Panc1 (cell line): ENCODE measurements around the gene AKT1. TPM values are rescaled to one million over a fixed set of nuclear protein-coding genes. Genes with fewer than 3 reads are reported as not detected.

Experiments
- ATAC-seq: fragments of 200-7000 bp; cut with Tn5 transposase; 2 replicates; pipeline ENCODE4 v1.9.1; 2020; ENCODE audit warnings: mild to moderate bottlenecking, moderate library complexity
- BruUV-seq: library from RNA; stranded (reverse); fragments of 400-500 nt; replicated peaks from 2 replicates; lab custom pipeline; 2021; lab: Mats Ljungman, UMichigan
- CTCF ChIA-PET: fragments of 300-600 bp; sonication (Branson Sonifier 250); formaldehyde crosslinking; loops from one replicate; lab custom pipeline; 2022; ENCODE audit warnings: antibody characterized with exemption; lab: Charles Lee
- POLR2A ChIA-PET: fragments of 300-600 bp; sonication (Branson Sonifier 250); formaldehyde crosslinking; loops from one replicate; lab custom pipeline; 2022; ENCODE audit warnings: antibody characterized with exemption; lab: Charles Lee
- DNase-seq: peaks from one replicate; pipeline ENCODE4 v3.0.0-alpha.2; 2010; ENCODE audit warnings: low read depth, low spot score
- H3K27ac ChIP-seq: 2 replicates; pipeline ENCODE4 v1.5.1; 2011; ENCODE audit warnings: mild to moderate bottlenecking, low read length, inconsistent platforms
- H3K27me3 ChIP-seq: fragments of 200-500 bp; sonication (Bioruptor generic); 2 replicates; pipeline ENCODE4 v1.6.0; 2014; ENCODE audit warnings: low read length, inconsistent platforms; ENCODE audit not compliant: control insufficient read depth, insufficient read depth
- H3K36me3 ChIP-seq: fragments of 200-500 bp; sonication (Bioruptor generic); 2 replicates; pipeline ENCODE4 v1.5.1; 2014; ENCODE audit warnings: inconsistent platforms, mild to moderate bottlenecking, low read length, moderate library complexity; ENCODE audit not compliant: control insufficient read depth, insufficient read depth
- H3K4me1 ChIP-seq: 2 replicates; pipeline ENCODE4 v1.5.1; 2011; ENCODE audit warnings: inconsistent platforms, mild to moderate bottlenecking, low read length, moderate library complexity; ENCODE audit not compliant: control insufficient read depth, insufficient read depth
- H3K4me3 ChIP-seq, 2 experiments: 2 replicates each; pipeline ENCODE4 v1.5.1; 2011 to 2012; ENCODE audit warnings: low read depth in 2 of 2, low read length in 2 of 2, mild to moderate bottlenecking in 2 of 2, inconsistent platforms in 1 of 2, moderate library complexity in 1 of 2
- H3K9me3 ChIP-seq: fragments of 200-500 bp; sonication (Bioruptor generic); 2 replicates; pipeline ENCODE4 v1.5.1; 2014; ENCODE audit warnings: low read depth, mild to moderate bottlenecking, inconsistent platforms, low read length, moderate library complexity; ENCODE audit not compliant: control insufficient read depth, insufficient read depth
- POLR2AphosphoS5 ChIP-seq: IDR thresholded peaks from 2 replicates; pipeline ENCODE4 v1.6.1; 2012; ENCODE audit warnings: mild to moderate bottlenecking, low read depth, low read length, moderate library complexity
- SIN3A ChIP-seq: IDR thresholded peaks from 2 replicates; pipeline ENCODE4 v1.6.1; 2012; ENCODE audit warnings: low read depth, mild to moderate bottlenecking, low read length, moderate library complexity, borderline replicate concordance; ENCODE audit not compliant: insufficient read depth
- TCF7L2 ChIP-seq: IDR thresholded peaks from 2 replicates; pipeline ENCODE4 v1.6.1; 2011; ENCODE audit warnings: mild to moderate bottlenecking, low read depth, low read length, inconsistent platforms
- in situ Hi-C: cut with HindIII; loops from 2 replicates; pipeline ENCODE4 v1.10.0; 2016; ENCODE audit warnings: low sequenced_read_pairs, low pct_unique_long_range_greater_than_20kb
- intact Hi-C: fragments of 100-400 bp; cut with micrococcal nuclease; formaldehyde crosslinking; loops from one replicate; pipeline ENCODE4 v1.10.0; 2022; ENCODE audit not compliant: unreplicated experiment
- total RNA-seq: library from RNA; stranded (reverse); gene quantifications from one replicate; pipeline ENCODE4 v1.2.1, GENCODE V29; 2021; ENCODE audit not compliant: unreplicated experiment
- TF ChIP-seq, protein P1 (sequence below), 2 experiments: IDR thresholded peaks; 2 replicates each; pipeline ENCODE4 v1.6.1; 2011 to 2012; ENCODE audit warnings: low read depth in 2 of 2, control low read depth in 1 of 2, low read length in 1 of 2, mild to moderate bottlenecking in 1 of 2, moderate library complexity in 1 of 2; ENCODE audit not compliant: insufficient read depth in 1 of 2
- TF ChIP-seq, protein P2 (sequence below): fragments of 450-650 bp; IDR thresholded peaks from 2 replicates; pipeline ENCODE4 v1.5.1; 2017; ENCODE audit warnings: mild to moderate bottlenecking

AKT1 gene
- total RNA-seq, 1 experiment from 2014 or later, result 175 TPM

DNA sequence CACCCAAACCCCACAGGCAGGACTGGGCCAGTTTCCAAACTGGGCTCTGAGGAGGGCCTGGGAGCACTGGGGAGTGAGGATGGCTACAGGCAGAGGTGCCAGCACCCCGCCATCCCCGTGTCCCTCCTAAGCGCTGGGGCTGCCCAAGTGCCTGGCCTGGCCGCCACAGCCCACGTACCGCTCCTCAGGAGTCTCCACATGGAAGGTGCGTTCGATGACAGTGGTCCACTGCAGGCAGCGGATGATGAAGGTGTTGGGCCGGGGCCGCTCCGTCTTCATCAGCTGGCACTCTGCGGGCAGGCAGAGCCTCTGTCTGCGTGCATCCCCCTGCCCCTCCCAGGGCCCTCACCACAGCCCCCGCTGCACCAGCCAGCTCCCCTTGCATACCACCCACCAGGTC is 19.1 kb downstream of the AKT1 start:
- intact Hi-C loops (no loop called here), in situ Hi-C loops (no loop called here)
- no peaks in the 10 kb centered on the region for H3K9me3 ChIP-seq
- H3K4me3 ChIP-seq, result no peak overlapping the region
- H3K27ac ChIP-seq, result no peak overlapping the region
- no peak for TF ChIP-seq POLR2AphosphoS5
- ChIA-PET POLR2A (no interaction called here), CTCF (no interaction called here)
- no peaks in the 10 kb centered on the region for H3K4me1 ChIP-seq
- DNase-seq (no peak), ATAC-seq (no peak)
- no peaks in the 10 kb centered on the region for H3K27me3 ChIP-seq
- no TSS peak for BruUV-seq
- H3K36me3 ChIP-seq, result no peaks in the 10 kb centered on the region; the same call in none of the 2 replicates

DNA sequence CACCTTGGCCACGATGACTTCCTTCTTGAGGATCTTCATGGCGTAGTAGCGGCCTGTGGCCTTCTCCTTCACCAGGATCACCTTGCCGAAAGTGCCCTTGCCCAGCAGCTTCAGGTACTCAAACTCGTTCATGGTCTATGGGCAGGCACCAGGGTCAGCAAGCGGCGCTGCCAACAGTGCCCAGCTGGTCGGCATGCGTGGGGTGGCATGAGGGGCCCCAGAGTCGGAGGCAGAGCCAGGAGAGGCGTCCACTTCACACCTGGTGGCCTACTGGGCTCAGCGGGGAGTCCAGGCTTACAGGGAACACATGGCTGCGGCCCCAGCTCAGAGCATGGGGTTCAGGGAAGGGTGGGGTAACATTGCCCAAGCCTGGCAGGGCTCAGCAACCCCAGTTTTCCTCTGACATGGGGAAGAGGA is 20.5 kb downstream of the AKT1 start:
- BruUV-seq, result no TSS peak
- intact Hi-C loops, result no loop called here
- Histone ChIP-seq H3K4me3 (no peak overlapping the region), H3K27me3 (no peaks in the 10 kb centered on the region), H3K27ac (no peak overlapping the region), H3K4me1 (peaks cover 5% of the 10 kb centered on the region), H3K36me3 (no peaks in the 10 kb centered on the region; the same call in none of the 2 replicates), H3K9me3 (no peaks in the 10 kb centered on the region)
- in situ Hi-C loops, result no loop called here
- ChIA-PET POLR2A (no interaction called here), CTCF (no interaction called here)
- no peak for ATAC-seq
- TF ChIP-seq TCF7L2, result no peak
- TF ChIP-seq, protein P1, sequence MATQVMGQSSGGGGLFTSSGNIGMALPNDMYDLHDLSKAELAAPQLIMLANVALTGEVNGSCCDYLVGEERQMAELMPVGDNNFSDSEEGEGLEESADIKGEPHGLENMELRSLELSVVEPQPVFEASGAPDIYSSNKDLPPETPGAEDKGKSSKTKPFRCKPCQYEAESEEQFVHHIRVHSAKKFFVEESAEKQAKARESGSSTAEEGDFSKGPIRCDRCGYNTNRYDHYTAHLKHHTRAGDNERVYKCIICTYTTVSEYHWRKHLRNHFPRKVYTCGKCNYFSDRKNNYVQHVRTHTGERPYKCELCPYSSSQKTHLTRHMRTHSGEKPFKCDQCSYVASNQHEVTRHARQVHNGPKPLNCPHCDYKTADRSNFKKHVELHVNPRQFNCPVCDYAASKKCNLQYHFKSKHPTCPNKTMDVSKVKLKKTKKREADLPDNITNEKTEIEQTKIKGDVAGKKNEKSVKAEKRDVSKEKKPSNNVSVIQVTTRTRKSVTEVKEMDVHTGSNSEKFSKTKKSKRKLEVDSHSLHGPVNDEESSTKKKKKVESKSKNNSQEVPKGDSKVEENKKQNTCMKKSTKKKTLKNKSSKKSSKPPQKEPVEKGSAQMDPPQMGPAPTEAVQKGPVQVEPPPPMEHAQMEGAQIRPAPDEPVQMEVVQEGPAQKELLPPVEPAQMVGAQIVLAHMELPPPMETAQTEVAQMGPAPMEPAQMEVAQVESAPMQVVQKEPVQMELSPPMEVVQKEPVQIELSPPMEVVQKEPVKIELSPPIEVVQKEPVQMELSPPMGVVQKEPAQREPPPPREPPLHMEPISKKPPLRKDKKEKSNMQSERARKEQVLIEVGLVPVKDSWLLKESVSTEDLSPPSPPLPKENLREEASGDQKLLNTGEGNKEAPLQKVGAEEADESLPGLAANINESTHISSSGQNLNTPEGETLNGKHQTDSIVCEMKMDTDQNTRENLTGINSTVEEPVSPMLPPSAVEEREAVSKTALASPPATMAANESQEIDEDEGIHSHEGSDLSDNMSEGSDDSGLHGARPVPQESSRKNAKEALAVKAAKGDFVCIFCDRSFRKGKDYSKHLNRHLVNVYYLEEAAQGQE (IDR thresholded peaks at IDR 0.05; ENCODE audit: insufficient read depth in 1 of 2, low read depth in 2 of 2, low read length in 1 of 2), result no peak
- no peak for TF ChIP-seq SIN3A
- TF ChIP-seq, protein P2, sequence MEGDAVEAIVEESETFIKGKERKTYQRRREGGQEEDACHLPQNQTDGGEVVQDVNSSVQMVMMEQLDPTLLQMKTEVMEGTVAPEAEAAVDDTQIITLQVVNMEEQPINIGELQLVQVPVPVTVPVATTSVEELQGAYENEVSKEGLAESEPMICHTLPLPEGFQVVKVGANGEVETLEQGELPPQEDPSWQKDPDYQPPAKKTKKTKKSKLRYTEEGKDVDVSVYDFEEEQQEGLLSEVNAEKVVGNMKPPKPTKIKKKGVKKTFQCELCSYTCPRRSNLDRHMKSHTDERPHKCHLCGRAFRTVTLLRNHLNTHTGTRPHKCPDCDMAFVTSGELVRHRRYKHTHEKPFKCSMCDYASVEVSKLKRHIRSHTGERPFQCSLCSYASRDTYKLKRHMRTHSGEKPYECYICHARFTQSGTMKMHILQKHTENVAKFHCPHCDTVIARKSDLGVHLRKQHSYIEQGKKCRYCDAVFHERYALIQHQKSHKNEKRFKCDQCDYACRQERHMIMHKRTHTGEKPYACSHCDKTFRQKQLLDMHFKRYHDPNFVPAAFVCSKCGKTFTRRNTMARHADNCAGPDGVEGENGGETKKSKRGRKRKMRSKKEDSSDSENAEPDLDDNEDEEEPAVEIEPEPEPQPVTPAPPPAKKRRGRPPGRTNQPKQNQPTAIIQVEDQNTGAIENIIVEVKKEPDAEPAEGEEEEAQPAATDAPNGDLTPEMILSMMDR, result no peak
- TF ChIP-seq POLR2AphosphoS5, result no peak
- no peak for DNase-seq

DNA sequence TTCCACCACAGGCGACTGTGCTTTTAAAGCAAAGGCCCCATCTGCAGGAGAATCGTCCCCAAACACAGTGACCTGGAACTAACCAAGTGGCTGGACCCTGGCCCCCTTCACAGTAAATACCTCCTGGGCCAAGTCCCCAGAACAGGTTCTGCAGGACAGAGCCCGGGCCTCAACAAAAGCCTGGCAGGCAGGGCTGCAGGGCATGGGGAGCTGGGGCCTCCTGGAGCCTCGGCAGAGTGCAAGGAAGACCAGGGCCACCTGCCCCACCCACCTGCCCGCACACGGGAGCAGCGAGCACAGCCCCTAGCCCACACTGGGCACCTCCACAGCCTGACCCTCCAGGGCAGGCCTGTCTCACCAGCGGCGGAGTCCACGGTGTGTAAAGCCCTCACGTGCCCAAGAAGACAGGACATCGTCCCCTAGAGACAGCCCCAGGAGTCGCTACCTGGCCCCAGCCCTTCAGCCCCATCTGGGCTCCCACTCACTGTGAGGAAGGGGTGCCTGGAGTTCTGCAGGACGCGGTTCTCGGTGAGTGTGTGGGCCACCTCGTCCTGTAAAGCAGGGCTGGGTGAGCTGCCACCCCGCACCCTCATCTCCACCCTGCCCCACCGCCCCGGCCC is 21.0 kb downstream of the AKT1 start:
- Histone ChIP-seq H3K36me3 (no peaks in the 10 kb centered on the region; the same call in none of the 2 replicates), H3K4me1 (peaks cover 10% of the 10 kb centered on the region), H3K27me3 (no peaks in the 10 kb centered on the region), H3K9me3 (no peaks in the 10 kb centered on the region), H3K27ac (no peak overlapping the region), H3K4me3 (no peak overlapping the region)
- TF ChIP-seq POLR2AphosphoS5 (no peak), TCF7L2 (no peak), SIN3A (no peak)
- TF ChIP-seq, protein P2, result no peak
- TF ChIP-seq, protein P1 (IDR thresholded peaks at IDR 0.05; ENCODE audit: insufficient read depth in 1 of 2, low read depth in 2 of 2, low read length in 1 of 2), result no peak
- intact Hi-C loops (no loop called here), in situ Hi-C loops (no loop called here)
- DNase-seq (no peak), ATAC-seq (no peak)
- CTCF ChIA-PET, result no interaction called here
- BruUV-seq, result no TSS peak
- POLR2A ChIA-PET, result no interaction called here
